Stomach (tissue), 4 donors: ENCODE results near the gene SNX30.

Experiments used
- CTCF ChIP-seq, 7 experiments: fragments of 450-650 bp in 4 of 7; fragments of 200-600 bp in 3 of 7; sonication (generic) in 3 of 7; IDR thresholded peaks; one replicate each; pipeline ENCODE4 v1.5.1; 2016 to 2019; ENCODE audit warnings: antibody characterized with exemption in 7 of 7, control low read depth in 2 of 7, mild to moderate bottlenecking in 1 of 7
- EP300 ChIP-seq: sonication (generic); formaldehyde crosslinking; IDR thresholded peaks from one replicate; pipeline ENCODE4 v1.6.1; 2017; ENCODE audit warnings: antibody characterized with exemption
- POLR2A ChIP-seq, 4 donors: fragments of 450-650 bp; IDR thresholded peaks; one replicate each; pipeline ENCODE4 v1.6.1; 2016; ENCODE audit warnings: antibody characterized with exemption in 4 of 4, control low read depth in 2 of 4, mild to moderate bottlenecking in 1 of 4, moderate library complexity in 1 of 4
- POLR2AphosphoS5 ChIP-seq, 3 donors: sonication (generic); formaldehyde crosslinking; IDR thresholded peaks; one replicate each; pipeline ENCODE4 v1.6.1; 2016; ENCODE audit warnings: antibody characterized with exemption in 3 of 3

DNA sequence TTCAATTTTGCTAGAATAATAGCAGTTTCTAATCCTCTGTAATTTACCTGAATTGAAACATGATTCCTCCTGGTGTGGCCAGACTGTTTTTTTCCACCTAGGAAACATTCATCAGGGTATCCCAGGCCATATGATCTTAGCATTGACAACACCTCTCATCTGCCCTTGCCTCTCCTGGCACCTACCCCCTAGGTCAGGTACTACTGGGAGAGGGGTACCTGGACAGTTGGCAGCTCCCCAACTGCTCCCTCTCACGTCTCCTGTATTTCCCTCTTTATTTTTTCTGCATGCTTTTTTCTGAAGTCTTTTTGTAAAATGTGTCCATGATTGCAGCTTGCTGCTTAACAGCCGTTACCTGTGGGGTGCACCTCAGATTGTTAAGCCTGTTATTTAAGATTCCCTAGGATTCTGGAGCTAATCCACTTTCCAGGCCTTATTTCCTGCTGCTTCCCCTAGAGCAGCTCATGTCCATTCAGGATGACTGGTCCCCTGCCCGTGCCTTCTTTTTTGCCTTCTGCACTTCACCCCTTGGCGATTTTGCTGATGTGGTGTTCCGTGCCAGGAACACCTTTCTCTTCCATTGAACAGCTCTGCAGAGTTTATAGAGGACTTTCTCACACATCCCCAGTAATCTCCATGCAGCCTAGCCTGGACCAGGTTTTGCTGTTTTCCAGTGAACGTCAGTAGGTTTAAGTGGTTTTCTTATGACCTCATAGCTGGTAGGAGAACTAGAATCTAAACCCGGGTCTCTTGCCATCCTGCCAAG is 33.6 kb downstream of the SNX30 start:
- TF ChIP-seq CTCF (IDR thresholded peaks at IDR 0.05) (no peak), POLR2A (IDR thresholded peaks at IDR 0.05) (no peak), POLR2AphosphoS5 (IDR thresholded peaks at IDR 0.05) (no peak), EP300 (no peak)
